ENCODE data around the gene MT2A. TPM values are rescaled to one million over a fixed set of nuclear protein-coding genes. Genes with fewer than 3 reads are reported as not detected.
"Not testable (repeated sequence)": the region's sequence is repeated elsewhere in the genome, so short reads cannot be mapped to it uniquely, and the experiment has no call there.

Gene MT2A
- polyA plus RNA-seq (ENCODE audit: insufficient read length in 10 of 10) = 10 to 100 TPM; 12.1 to 36.7 (median 25.6) TPM
- long read RNA-seq, donor 1, transcript MT2A-203 (1 exons, 903 nt) = minor isoform, 6 of 37 reads
- long read RNA-seq, donor 1, transcript MT2A-201 (3 exons, 786 nt) = major isoform, 31 of 37 reads
- long read RNA-seq, donor 1, partial matches to known transcripts = 0 of 37 reads
- long read RNA-seq, donor 1, other reads (novel, unspliced or antisense) = 0 of 37 reads
- long read RNA-seq, donor 2, transcript MT2A-201 (3 exons, 786 nt) = major isoform, 17 of 18 reads
- long read RNA-seq, donor 2, partial matches to known transcripts = 0 of 18 reads
- long read RNA-seq, donor 2, other reads (novel, unspliced or antisense) = 0 of 18 reads
- long read RNA-seq, donor 3 = 0 reads
- long read RNA-seq, donor 4, transcript MT2A-201 (3 exons, 786 nt) = major isoform, 15 of 18 reads
- long read RNA-seq, donor 4, partial matches to known transcripts = 0 of 18 reads
- long read RNA-seq, donor 4, other reads (novel, unspliced or antisense) = 0 of 18 reads
- long read RNA-seq, donor 5, transcript MT2A-203 (1 exons, 903 nt) = minor isoform, 5 of 53 reads
- long read RNA-seq, donor 5, transcript MT2A-201 (3 exons, 786 nt) = major isoform, 47 of 53 reads
- long read RNA-seq, donor 5, partial matches to known transcripts = 0 of 53 reads
- long read RNA-seq, donor 5, other reads (novel, unspliced or antisense) = 0 of 53 reads
- long read RNA-seq, donor 6, transcript MT2A-203 (1 exons, 903 nt) = minor isoform, 6 of 31 reads
- long read RNA-seq, donor 6, transcript MT2A-201 (3 exons, 786 nt) = major isoform, 25 of 31 reads
- long read RNA-seq, donor 6, partial matches to known transcripts = 0 of 31 reads
- long read RNA-seq, donor 6, other reads (novel, unspliced or antisense) = 0 of 31 reads
- long read RNA-seq, donor 7, transcript MT2A-201 (3 exons, 786 nt) = major isoform, 11 of 14 reads
- long read RNA-seq, donor 7, partial matches to known transcripts = 0 of 14 reads
- long read RNA-seq, donor 7, other reads (novel, unspliced or antisense) = 0 of 14 reads
- long read RNA-seq, donor 8, transcript MT2A-201 (3 exons, 786 nt) = major isoform, 11 of 13 reads
- long read RNA-seq, donor 8, partial matches to known transcripts = 0 of 13 reads
- long read RNA-seq, donor 8, other reads (novel, unspliced or antisense) = 0 of 13 reads
- long read RNA-seq, donor 9, transcript MT2A-201 (3 exons, 786 nt) = major isoform, 10 of 11 reads
- long read RNA-seq, donor 9, partial matches to known transcripts = 0 of 11 reads
- long read RNA-seq, donor 9, other reads (novel, unspliced or antisense) = 0 of 11 reads

DNA sequence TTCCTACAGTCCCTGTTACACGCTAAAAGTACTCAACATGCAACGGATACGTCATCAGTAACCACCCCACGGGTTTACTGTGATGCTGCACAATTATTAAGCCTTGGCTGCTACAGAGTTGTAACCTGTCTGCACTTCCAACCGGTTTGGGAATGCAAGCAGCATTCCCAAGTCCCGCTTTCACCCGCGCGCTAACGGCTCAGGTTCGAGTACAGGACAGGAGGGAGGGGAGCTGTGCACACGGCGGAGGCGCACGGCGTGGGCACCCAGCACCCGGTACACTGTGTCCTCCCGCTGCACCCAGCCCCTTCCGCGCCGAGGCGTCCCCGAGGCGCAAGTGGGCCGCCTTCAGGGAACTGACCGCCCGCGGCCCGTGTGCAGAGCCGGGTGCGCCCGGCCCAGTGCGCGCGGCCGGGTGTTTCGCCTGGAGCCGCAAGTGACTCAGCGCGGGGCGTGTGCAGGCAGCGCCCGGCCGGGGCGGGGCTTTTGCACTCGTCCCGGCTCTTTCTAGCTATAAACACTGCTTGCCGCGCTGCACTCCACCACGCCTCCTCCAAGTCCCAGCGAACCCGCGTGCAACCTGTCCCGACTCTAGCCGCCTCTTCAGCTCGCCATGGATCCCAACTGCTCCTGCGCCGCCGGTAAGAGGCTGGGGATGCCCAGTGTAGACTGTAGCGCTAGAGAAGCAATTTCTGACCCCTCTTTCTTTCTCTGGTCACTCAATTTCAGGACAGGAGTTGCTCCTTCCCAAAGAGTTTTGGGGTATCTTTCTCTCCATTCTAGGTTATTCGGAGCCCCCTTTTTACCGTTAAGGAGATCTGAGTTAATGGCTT lies at the start of gene MT2A:
Gene MT2A (plus strand): TSS at position 542 of the 833 bp plus-strand sequence. CDS start 72 bp downstream, at position 614.
- peak; percentile 95 to 97 (median 95) for DNase-seq

- no peak for DNase-seq
These were observed 49.3 kb upstream of the MT2A start for GRCh38 chr16:56559109-56559508.

DNA sequence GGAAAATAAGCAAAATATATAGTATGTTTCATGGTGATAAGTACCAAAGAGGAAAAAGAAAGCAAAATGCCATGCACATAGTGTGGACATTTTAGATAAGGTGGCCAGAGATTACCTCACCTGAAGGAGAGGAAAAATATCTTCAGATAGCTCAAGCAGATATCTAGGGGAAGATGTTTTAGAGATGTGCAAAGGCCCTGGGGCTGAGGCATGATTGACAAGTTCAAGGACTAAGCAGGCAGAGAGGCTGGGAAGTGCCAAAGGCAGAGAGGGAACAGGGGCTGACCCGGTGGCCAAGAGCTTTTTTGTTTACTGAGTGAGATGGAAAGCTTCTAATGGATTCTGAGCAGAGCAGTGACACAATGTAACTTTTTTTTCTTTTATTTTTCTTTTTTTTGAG lies 47.9 kb upstream of the MT2A start:
- DNase-seq = no peak

- no peak for DNase-seq
These were observed 47.3 kb upstream of the MT2A start for GRCh38 chr16:56561126-56561525.

DNA sequence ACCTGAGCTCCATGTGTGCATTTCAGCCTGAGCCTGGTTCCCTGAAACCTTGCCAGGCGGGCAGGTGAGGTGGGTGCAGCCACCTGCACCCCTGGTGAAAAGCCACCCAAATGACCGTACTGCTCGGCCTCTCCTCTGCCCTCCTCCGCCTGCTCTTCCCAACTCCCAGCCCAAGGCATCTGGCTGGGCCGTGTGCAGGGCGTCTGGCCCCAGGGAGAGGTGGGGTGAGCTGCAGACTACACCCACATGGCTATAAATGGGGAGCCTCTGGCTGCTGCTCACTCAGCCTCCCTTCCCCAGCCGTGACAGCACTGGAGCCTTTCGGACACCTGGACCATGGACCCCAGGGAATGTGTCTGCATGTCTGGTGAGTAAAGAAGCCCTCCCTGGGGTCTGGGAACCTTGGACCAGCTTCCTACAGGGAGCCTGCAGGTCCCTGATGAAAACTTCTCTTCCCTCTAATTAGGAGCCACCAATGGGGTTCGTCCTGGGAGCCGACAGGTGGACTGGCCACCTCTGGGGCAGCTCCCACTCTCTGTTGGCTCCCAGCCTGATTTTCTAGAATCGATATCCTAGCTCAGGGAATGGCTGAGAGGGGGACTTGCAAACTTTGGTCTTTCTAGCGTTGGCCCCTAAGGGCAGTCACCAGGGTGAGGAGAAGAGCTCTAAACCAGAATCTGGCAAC lies 43.4 kb upstream of the MT2A start, which contains the start of gene MT4:
Gene MT4 (plus strand): TSS at position 281 of the 685 bp plus-strand sequence. CDS start 56 bp downstream, at position 337.
- DNase-seq = no peak

DNA sequence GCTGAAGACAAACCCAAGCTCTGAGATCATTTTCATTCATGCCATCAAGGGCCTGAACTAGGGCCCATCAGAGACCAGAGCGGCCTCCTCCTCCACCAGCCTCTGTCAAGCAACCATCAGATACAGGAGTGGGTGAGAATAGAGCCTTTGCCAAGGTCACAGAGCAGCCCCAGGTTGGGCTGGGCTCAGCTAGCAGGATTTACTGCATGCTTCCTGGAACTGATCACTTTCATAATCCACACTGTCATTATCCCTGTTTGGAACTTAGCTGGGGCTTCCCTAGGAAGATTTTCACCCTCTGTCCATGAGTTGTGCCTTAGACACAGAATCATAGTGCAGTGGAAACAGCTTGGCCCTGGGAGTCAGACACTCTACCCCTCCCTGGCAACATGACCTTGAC lies 38.4 kb upstream of the MT2A start:
- no peak for DNase-seq

DNA sequence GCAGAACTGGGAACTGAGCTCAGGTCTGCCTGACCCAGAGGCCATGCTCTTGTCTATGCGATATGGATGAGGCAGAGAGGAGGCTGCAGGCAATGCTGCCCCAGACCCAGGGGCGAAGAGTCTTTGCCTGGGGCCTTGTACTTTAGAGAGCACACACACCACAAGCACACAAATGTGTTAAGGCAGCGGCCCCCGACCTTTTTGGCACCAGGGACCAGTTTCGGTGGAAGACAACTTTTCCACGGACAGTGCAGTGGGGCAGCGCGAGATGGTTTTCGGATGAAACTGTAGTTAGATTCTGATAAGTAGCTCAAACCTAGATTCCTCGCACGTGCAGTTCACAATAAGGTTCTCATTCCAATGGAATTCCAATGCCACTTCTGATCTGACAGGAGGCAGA lies 36.9 kb upstream of the MT2A start:
- DNase-seq = no peak

- no peak for DNase-seq
These were observed 33.8 kb upstream of the MT2A start for GRCh38 chr16:56574625-56575024.

DNA sequence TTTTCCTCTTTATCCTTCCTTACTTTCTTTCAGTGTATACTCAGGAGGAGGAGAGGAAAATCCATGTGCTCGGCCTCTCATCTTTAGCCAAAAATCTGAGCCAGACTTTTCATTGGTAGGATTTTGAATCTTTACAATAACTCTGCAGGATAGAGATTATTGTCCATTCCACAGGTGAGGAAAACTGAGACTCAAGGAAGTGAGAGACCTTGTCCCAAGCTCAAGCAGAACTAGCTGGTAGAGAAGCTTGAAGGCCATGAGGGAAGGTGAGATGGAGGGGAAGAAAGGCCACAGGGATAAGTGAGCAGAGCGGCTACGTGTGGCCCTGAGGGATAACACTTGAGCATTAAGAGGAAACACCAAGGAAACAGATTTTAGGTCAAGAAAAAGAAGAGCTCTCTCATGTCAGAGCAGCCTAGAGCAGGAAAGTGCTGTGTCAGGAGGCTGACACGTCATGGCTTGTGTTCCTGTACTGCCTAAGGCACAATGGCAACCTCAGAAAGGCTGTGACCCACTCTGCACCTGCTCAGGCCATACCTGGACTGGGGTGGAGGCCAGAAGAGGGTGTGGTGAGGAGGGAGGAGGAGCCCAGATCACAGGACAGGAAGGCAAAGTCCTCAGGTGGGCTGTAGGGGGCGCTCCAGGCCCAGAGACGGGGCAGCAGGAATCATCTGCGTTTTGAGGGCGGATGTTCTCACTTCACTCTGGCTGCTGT lies 31.6 kb upstream of the MT2A start:
- DNase-seq = peak; percentile 9 to 41 (median 30)

GRCh38 chr16:56577300-56577625 lies 31.1 kb upstream of the MT2A start:
- no peak for DNase-seq

- no peak for DNase-seq
These were observed 27.9 kb upstream of the MT2A start for GRCh38 chr16:56580391-56581048.

DNA sequence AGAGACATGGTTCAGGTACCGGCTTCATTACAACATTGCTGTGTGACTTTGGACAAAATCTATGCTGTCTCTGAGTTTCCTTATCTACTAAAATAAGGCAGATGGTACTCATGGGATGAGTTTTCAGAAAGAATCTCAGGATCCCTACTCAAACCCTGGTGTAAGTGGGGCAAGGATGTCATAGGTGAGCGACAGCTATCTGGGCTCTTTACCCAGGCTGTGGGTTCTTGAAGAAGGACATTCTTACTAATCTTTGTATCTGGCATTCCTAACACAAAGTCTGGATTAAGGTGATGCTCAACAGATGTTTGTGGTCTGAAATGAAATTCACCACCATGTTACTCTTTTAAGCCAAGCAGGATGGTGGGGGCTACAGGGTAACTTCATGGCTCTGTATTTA lies 25.5 kb upstream of the MT2A start:
- DNase-seq = not testable (repeated sequence)

DNA sequence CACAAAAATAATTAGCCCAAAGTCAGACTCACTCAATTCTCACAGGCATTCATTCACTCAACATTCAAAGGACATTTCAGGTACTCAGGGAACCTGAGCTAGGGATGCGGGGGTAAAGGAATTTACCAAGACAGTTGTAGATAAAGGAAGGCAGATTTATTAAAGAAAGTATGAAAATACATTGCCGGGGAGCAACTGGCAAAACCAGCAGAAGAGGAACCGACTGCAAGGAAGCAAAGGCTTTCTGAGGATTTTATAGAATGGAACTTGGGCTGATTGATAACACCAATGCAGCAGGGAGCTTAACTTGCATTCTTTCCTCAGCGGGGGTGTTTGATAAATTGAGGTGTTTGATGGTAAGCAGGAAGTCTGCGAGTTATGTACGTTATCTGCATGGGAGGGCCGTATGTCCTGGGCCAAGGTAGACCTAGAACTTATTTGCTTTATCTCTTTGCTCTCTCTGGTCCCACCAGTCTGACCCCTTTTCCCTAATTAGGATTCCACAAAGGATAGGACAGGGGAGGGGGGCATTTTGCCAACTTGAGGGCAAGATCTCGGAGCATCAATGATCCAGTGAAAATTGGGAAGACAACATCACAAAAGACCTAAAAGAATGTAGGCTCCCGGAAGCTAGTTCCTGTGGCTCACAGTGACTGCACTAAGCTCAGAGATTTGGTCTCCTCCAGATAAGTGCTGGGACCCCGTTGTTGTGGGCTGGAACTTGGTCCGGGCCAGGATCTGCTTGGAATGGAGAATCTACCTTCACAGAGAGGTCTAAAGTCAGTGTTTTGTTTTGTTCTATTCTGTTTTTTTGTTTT lies 24.8 kb upstream of the MT2A start:
- DNase-seq = no peak

- no peak for DNase-seq
These were observed 24.1 kb upstream of the MT2A start for GRCh38 chr16:56584276-56584675.

DNA sequence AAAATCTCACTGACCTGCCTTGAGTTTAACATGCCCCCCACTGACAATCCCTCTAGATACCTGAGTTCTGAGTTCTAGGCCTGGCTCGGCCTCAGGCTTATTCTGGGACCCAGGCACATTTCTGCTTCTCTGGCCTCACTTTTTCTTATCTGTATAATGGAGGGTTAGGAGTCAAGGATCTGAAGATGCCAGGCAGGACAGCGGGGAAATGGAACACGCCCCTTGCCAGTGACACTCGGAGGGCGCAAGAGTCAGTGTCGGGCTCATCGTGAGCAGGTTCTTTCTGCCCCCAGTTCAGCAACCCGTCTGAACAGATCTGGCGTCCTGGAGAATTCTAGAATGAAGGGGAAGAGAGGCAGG lies 19.6 kb upstream of the MT2A start:
- no peak for DNase-seq

GRCh38 chr16:56589141-56590039 lies 19.0 kb upstream of the MT2A start, which contains the start of gene MT3:
TSS of gene MT3 (plus strand) at chr16:56589528. CDS start at chr16:56589591, 63 bp downstream.
- peak; percentile 19 to 45 (median 22) for DNase-seq
